GM21786 (cell line): ENCODE results near the gene PRKRIP1.
"Not testable (repeated sequence)": the region's sequence is repeated elsewhere in the genome, so short reads cannot be mapped to it uniquely, and the experiment has no call there.

ENCODE experiments used
- ATAC-seq: cut with Tn5 transposase; IDR thresholded peaks from one replicate; pipeline ENCODE4 v1.9.1; 2021; ENCODE audit not compliant: unreplicated experiment

PRKRIP1 gene, protein sequence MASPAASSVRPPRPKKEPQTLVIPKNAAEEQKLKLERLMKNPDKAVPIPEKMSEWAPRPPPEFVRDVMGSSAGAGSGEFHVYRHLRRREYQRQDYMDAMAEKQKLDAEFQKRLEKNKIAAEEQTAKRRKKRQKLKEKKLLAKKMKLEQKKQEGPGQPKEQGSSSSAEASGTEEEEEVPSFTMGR

DNA sequence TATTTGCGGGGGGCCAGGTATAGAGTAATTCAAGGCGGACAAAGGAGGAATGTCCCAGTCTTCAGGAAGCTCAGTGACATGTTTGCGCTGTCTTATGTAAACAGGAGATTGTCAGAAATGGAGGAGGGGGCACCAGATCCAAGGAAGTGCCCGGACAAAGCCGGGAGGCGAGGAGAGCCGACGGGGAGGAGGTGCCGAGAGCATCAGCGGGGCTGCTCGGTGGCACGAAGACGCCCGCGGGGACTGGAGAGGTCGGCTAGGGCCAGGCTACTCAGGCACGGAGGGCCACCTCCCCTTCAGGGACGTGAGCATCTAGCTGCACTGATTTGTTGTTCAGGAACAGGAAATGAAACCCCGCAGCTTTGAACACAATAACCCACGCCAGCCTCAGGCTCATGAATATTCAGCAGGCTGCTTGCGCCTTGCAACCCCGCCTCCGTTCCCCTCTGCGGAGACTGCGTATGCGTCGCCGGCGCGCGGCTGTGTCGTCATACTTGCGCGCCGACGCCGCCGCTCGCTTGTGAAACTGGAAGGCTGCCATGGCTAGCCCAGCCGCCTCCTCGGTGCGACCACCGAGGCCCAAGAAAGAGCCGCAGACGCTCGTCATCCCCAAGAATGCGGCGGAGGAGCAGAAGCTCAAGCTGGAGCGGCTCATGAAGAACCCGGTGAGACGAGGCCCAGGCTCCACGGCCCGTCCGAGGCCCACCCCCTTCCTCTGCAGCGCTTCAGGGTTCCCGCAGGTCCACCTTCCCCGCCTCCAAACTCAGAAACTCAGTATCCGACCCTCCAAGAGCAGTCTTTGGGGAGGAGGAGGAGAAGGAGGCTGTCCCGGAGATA, at the start of gene PRKRIP1:
TSS of gene PRKRIP1 (plus strand) at position 491 of the 837 bp plus-strand sequence. CDS start at position 540, 49 bp downstream.
- peak; percentile 99 for ATAC-seq

GRCh38 chr7:102346983-102347382, 49.2 kb upstream of the PRKRIP1 start:
- not testable (repeated sequence) for ATAC-seq

DNA sequence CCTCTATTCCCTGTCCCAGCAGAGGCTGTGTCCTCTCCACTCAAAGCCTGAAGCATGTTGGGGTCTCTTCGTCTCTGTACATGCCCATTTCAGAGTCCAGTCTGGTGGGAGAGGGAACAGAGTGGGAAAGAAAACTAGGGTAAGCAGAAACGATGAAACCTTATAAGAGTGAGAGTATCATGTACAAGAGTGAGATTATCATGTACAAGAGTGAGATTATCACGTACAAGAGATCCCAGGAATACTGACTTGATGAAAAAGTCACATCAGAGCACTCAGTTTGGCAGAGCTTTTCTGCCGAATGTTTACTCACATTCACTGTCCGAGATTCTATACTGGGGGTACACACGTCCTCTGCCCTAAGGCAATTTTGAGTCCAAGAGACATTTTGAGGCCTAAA, 39.8 kb upstream of the PRKRIP1 start, which contains the start of gene SPDYE6:
TSS of gene SPDYE6 (minus strand) at position 101 of the 400 bp plus-strand sequence. CDS start 421 bp downstream, outside the sequence.
- not testable (repeated sequence) for ATAC-seq

- ATAC-seq, result peak; percentile 99
These were observed 32.4 kb upstream of the PRKRIP1 start for GRCh38 chr7:102363549-102364393.

DNA sequence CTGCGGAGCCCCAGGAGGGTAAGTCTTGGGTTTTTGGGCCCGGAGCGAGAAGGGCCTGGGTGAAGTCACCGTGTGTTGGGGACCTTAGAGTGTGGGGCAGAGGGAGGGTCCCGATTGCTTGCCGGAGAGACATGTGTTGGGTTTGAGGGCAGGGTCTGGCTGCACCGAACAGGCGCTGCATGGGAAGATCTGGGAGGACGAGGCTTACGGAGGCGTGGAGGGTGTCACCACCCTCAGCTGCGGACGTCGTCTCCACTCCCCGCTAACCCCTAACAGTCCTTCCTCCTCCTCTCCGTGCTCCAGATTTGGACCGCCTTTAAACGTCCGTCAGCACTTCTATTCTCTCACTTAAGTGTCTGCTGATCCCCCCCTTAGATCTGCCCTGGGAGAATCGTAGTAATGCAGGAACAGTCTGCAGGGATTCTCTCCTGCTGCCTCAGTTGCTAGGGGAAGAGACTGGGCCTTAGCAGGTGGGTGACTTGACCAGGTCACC, 31.7 kb upstream of the PRKRIP1 start:
- not testable (repeated sequence) for ATAC-seq

GRCh38 chr7:102365390-102365789, 30.8 kb upstream of the PRKRIP1 start:
- ATAC-seq, result not testable (repeated sequence)

GRCh38 chr7:102370038-102370437, 26.1 kb upstream of the PRKRIP1 start:
- ATAC-seq, result not testable (repeated sequence)

GRCh38 chr7:102372796-102373195, 23.4 kb upstream of the PRKRIP1 start:
- not testable (repeated sequence) for ATAC-seq

DNA sequence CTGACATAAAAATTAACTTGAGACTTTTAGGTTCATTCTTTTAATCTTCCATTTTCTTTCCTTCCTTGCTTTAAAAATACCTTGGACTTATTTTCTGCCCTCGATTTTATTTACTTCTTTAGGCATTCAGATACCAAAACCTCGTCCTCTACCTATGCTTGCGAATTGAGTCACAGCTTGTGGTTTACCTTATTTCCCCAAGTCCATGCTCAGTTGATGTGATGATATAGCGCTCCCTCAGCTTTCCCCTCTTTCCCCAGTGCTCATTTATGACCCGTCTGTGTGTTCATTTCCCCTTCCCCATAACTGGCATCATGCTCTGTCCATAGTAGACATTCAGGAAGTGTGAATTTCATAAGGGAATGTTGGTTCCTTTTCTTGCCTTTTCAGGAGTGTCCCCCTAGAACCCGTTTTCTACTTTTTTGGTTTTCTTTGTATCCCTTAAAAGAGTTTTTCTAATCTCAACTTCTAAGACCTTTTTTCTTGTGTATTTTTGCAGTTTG, 19.1 kb upstream of the PRKRIP1 start:
- ATAC-seq, result no peak

DNA sequence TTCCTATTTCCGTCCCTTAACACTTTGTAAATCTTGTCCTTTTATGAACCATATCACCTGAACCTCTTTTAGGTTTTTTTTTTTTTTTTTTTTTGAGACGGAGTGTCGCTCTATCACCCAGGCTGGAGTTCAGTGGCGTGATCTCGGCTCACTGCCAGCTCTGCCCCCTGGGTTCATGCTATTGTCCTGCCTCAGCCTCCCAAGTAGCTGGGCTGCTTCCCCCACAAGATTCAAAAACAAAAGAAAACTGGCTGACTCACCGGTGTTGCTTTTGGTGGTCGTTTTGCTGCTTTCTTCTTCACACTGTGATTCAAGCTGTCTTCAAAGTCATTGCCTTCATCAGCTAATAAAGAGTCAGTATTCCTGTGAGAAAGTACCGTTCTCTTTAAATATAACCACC, 15.3 kb upstream of the PRKRIP1 start:
- ATAC-seq, result not testable (repeated sequence)

DNA sequence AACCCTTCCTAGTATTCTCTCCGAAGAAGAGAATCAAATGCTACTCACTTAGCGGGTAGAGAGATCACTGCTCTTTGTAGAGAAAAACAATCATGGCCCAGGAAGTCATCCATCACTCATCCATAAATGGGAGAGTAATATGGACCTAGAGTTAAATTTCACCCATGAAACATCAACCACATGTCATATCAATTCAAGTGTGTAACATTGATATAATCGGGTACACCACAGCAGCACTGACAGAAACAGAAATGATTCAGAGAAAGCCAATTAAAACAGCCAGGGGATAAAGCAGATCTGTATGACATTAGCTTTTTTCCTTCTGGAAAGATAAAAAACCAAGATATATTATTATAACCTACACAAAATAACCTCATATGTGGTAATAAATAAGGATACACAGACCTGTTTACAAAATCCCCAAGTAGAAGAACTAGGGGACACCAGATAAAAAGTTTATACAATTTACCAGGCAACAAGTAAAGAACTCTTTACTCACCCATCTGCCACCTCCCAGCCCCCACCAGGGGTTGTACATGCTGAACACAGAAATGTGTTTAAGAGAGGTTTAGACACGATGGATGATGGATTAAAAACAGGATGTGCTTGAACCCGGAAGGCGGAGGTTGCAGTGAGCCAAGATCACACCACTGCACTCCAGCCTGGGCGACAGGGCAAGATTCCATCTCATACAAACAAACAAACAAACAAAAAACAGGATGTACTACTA, 14.3 kb upstream of the PRKRIP1 start:
- ATAC-seq, result not testable (repeated sequence)

DNA sequence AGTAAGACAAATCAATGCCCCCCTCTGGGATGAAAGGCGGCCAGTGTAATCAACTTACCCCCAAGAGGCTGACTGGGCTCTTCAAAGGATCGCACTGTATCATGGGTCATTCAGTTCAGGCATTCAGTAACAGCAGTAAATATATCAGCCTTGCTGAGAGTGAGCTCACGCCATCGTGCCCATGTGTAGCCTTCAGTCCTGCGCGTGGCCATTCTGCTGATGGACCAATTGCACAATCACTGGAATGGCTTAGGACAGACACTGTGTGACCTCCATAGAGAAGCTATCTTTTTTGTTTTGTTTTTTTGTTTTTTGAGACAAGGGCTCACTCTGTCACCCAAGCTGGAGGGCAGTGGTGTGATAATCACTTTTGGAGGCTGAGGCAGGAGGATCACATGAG, 9.1 kb upstream of the PRKRIP1 start:
- ATAC-seq, result no peak

- no peak for ATAC-seq
These were observed 6.4 kb upstream of the PRKRIP1 start for GRCh38 chr7:102389810-102390209.

GRCh38 chr7:102390697-102391484, 5.3 kb upstream of the PRKRIP1 start:
- peak; percentile 52 for ATAC-seq

DNA sequence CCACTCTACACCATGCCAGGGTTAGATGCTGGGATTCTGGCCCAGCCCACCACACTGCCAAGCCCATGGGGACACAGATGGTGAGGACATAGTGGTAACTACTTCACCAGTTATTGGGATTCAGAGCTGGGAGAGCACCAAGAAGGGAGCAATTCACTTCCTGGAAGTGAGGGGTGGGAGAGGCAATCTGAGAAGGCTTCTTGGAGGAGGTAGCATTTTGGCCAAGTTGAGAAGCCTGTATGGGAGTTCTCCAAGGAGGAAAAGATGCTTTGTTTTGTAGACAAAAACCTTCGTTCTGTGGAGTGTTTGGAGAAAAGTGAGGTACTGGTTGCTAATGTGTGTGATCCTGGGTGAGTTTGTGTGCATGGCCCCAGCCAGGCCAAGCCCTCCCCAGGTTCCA, 3.8 kb upstream of the PRKRIP1 start:
- ATAC-seq, result no peak

DNA sequence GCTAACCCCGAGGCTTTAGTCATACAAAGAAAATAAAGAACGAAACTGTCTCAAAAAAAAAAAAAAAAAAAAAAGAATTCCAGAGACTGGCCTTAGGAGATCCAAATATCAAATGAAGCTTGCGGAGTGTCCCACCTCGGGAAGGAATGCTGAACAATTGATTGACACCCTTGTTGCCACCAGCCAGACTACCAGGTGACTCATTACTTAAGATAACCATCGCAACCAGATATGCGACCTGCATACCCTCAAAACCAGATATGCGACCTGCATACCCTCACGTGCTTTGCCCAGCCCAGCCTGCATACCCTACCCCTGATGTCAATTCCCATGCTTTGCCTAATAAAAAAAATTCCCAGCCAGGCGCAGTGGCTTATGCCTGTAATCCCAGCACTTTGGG, 2.7 kb upstream of the PRKRIP1 start:
- no peak for ATAC-seq

DNA sequence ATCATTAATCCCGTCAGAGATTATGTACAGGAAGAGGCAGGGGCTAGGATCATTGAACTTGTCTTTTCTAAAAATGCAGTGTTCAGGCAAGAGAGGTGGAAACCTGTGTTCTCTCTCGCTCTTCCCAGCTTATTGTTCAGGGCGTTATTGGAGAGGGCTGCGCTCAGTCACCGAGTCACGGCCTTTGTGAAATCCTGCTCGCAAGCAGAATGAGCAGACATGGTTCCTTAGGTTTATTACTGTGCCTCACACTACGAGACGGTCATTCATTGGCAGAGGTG, 631 bp upstream of the PRKRIP1 start:
- no peak for ATAC-seq

GRCh38 chr7:102396710-102397019, 502 bp downstream of the PRKRIP1 start:
- ATAC-seq, result no peak

DNA sequence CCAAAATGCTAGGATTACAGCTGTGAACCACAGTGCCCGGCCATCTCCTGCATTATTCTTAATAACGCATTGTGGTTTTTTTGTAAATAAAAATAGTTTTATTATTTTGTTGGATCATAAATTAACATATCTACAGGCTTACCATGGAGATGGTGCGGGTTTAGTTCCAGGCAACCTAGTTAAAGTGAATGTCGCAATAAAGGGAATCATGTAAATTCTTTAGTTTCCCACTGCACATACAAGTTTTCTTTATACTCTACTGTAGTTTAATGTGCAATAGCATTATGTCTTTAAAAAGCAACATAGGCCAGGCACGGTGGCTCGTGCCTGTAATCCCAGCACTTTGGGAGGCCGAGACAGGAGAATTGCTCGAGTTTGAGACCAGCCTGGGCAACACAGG, 2.4 kb downstream of the PRKRIP1 start:
- no peak for ATAC-seq

GRCh38 chr7:102400360-102400759, 4.2 kb downstream of the PRKRIP1 start:
- ATAC-seq, result no peak
